WERI-Rb-1 (cell line): Measurements from ENCODE around the gene INTS12.
"Not testable (repeated sequence)": the region's sequence is repeated elsewhere in the genome, so short reads cannot be mapped to it uniquely, and the experiment has no call there.

Experiments
- DNase-seq: peaks from one replicate; pipeline ENCODE4 v3.0.0-alpha.2; 2020
- H3K27ac ChIP-seq: fragments of 250-450 bp; sonication (Bioruptor Pico); 2 replicates; pipeline ENCODE4 v1.5.1; 2020; ENCODE audit warnings: mild to moderate bottlenecking, moderate library complexity
- H3K27me3 ChIP-seq: fragments of 250-450 bp; sonication (Bioruptor Pico); 2 replicates; pipeline ENCODE4 v1.5.1; 2021; ENCODE audit warnings: mild to moderate bottlenecking, low read depth, moderate library complexity; ENCODE audit not compliant: insufficient read depth, severe bottlenecking
- H3K36me3 ChIP-seq: fragments of 250-450 bp; sonication (Bioruptor Pico); 2 replicates; pipeline ENCODE4 v1.5.1; 2020; ENCODE audit warnings: mild to moderate bottlenecking, moderate library complexity
- H3K4me3 ChIP-seq: 2 replicates; pipeline ENCODE4 v1.5.1; 2011; ENCODE audit warnings: low read depth, mild to moderate bottlenecking, control low read depth, low read length
- H3K9me3 ChIP-seq: fragments of 250-450 bp; sonication (Bioruptor Pico); 2 replicates; pipeline ENCODE4 v1.5.1; 2021; ENCODE audit warnings: mild to moderate bottlenecking, moderate library complexity; ENCODE audit not compliant: severe bottlenecking
- CTCF ChIP-seq: IDR thresholded peaks from 2 replicates; pipeline ENCODE4 v1.5.1; 2011; ENCODE audit warnings: low read depth, mild to moderate bottlenecking, control low read depth, inconsistent platforms, low read length

INTS12 gene

GRCh38 chr4:105698607-105699006 is 9.9 kb downstream of the INTS12 start:
- Histone ChIP-seq H3K9me3 (no peaks in the 10 kb centered on the region), H3K27ac (no peak overlapping the region), H3K27me3 (no peaks in the 10 kb centered on the region), H3K4me3 (no peak overlapping the region), H3K36me3 (peaks cover 42% of the 10 kb centered on the region)
- no peak for TF ChIP-seq CTCF
- DNase-seq: no peak

GRCh38 chr4:105695832-105696231 is 12.7 kb downstream of the INTS12 start:
- not testable (repeated sequence) for H3K9me3 ChIP-seq, H3K27me3 ChIP-seq, H3K27ac ChIP-seq, H3K4me3 ChIP-seq, DNase-seq
- H3K36me3 ChIP-seq: peaks cover 64% of the 10 kb centered on the region

GRCh38 chr4:105694812-105695211 is 13.7 kb downstream of the INTS12 start:
- H3K9me3 ChIP-seq, H3K4me3 ChIP-seq, DNase-seq, H3K27ac ChIP-seq, H3K27me3 ChIP-seq: not testable (repeated sequence)
- H3K36me3 ChIP-seq: peaks cover 65% of the 10 kb centered on the region
- peak; percentile 9; the same call in 1 of the 2 replicates for TF ChIP-seq CTCF

- no peaks in the 10 kb centered on the region for H3K9me3 ChIP-seq
- DNase-seq: no peak
- no peaks in the 10 kb centered on the region for H3K27me3 ChIP-seq
- H3K4me3 ChIP-seq: no peak overlapping the region
- no peak for TF ChIP-seq CTCF
- peaks cover 41% of the 10 kb centered on the region for H3K36me3 ChIP-seq
- no peak overlapping the region for H3K27ac ChIP-seq
These were observed 21.9 kb downstream of the INTS12 start for GRCh38 chr4:105686571-105686970.

- TF ChIP-seq CTCF: no peak
- H3K9me3 ChIP-seq: no peaks in the 10 kb centered on the region
- H3K27ac ChIP-seq: no peak overlapping the region
- peaks cover 21% of the 10 kb centered on the region for H3K36me3 ChIP-seq
- no peak for DNase-seq
- no peaks in the 10 kb centered on the region for H3K27me3 ChIP-seq
- H3K4me3 ChIP-seq: no peak overlapping the region
These were observed 25.5 kb downstream of the INTS12 start for GRCh38 chr4:105683038-105683437.

- H3K36me3 ChIP-seq: peaks cover 14% of the 10 kb centered on the region
- DNase-seq: no peak
- no peak overlapping the region for H3K4me3 ChIP-seq
- no peak overlapping the region for H3K27ac ChIP-seq
- H3K27me3 ChIP-seq: no peaks in the 10 kb centered on the region
- no peak for TF ChIP-seq CTCF
- no peaks in the 10 kb centered on the region for H3K9me3 ChIP-seq
These were observed 29.3 kb downstream of the INTS12 start for GRCh38 chr4:105679186-105679585.
